ACC112 (cell line): ENCODE data around the gene JAG1.
"Not testable (repeated sequence)": the region's sequence is repeated elsewhere in the genome, so short reads cannot be mapped to it uniquely, and the experiment has no call there.

Source experiments
- H2AFZ ChIP-seq: fragments of 200-600 bp; sonication (generic); one replicate; pipeline ENCODE4 v1.6.0; 2017; ENCODE audit warnings: antibody characterized with exemption, low read length; ENCODE audit not compliant: unreplicated experiment
- H3K27ac ChIP-seq: fragments of 200-600 bp; sonication (generic); 2 replicates; pipeline ENCODE4 v1.5.1; 2014; ENCODE audit warnings: low read depth, mild to moderate bottlenecking, antibody characterized with exemption, low read length, moderate library complexity
- H3K27me3 ChIP-seq: fragments of 200-600 bp; sonication (generic); 2 replicates; pipeline ENCODE4 v1.6.1; 2014; ENCODE audit warnings: mild to moderate bottlenecking, antibody characterized with exemption, low read length, moderate library complexity, mixed read lengths; ENCODE audit not compliant: insufficient read depth
- H3K36me3 ChIP-seq: fragments of 200-600 bp; sonication (generic); 2 replicates; pipeline ENCODE4 v1.6.1; 2016; ENCODE audit warnings: mild to moderate bottlenecking, antibody characterized with exemption, low read length, moderate library complexity, mixed read lengths; ENCODE audit not compliant: insufficient read depth
- H3K4me1 ChIP-seq: fragments of 200-600 bp; sonication (generic); one replicate; pipeline ENCODE4 v1.6.1; 2016; ENCODE audit warnings: low read length, mixed read lengths; ENCODE audit not compliant: insufficient read depth, unreplicated experiment, control insufficient read depth
- H3K4me3 ChIP-seq: fragments of 200-600 bp; sonication (generic); 2 replicates; pipeline ENCODE4 v1.5.1; 2014; ENCODE audit warnings: mild to moderate bottlenecking, low read depth, low read length
- H3K79me2 ChIP-seq: fragments of 200-600 bp; sonication (generic); one replicate; pipeline ENCODE4 v1.6.0; 2016; ENCODE audit warnings: low read length; ENCODE audit not compliant: control insufficient read depth, unreplicated experiment, insufficient read depth

The JAG1 gene

GRCh38 chr20:10622657-10623418 is 51.0 kb downstream of the JAG1 start:
- peaks cover 18% of the 10 kb centered on the region for H3K4me1 ChIP-seq
- H3K36me3 ChIP-seq, result no peaks in the 10 kb centered on the region
- H3K79me2 ChIP-seq, result no peaks in the 10 kb centered on the region
- H3K27me3 ChIP-seq, result no peaks in the 10 kb centered on the region
- H3K27ac ChIP-seq, result peak overlapping the region; percentile 35
- H2AFZ ChIP-seq, result peak overlapping the region; percentile 16
- H3K4me3 ChIP-seq, result peak overlapping the region; percentile 55

- Histone ChIP-seq H3K27me3 (no peaks in the 10 kb centered on the region), H3K4me3 (no peak overlapping the region), H2AFZ (no peak overlapping the region), H3K4me1 (peaks cover 18% of the 10 kb centered on the region), H3K79me2 (no peaks in the 10 kb centered on the region), H3K36me3 (no peaks in the 10 kb centered on the region), H3K27ac (no peak overlapping the region)
These were observed 52.6 kb downstream of the JAG1 start for GRCh38 chr20:10621149-10621548.

DNA sequence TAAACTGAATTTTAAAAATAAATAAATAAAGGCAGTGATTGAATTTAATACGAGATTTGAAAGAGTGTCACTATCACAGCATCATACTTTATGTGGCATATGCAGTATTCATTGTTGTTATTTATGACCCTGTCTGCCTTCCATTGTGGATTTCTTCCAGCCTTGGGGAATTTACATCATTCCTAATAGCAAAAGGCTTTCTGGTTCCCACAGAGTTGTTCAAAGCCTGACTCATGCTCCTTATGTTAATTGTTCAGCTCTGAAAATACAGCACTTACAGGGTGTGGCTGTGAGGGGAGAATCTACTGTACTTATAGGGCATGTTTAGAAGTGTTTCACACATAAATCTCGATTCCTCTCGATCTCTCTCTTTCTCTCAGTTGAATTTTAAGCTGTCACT is 54.4 kb downstream of the JAG1 start:
- Histone ChIP-seq H3K4me3 (no peak overlapping the region), H3K36me3 (no peaks in the 10 kb centered on the region), H3K27me3 (no peaks in the 10 kb centered on the region), H3K27ac (peak overlapping the region; percentile 59), H3K4me1 (peaks cover 18% of the 10 kb centered on the region), H2AFZ (no peak overlapping the region), H3K79me2 (no peaks in the 10 kb centered on the region)

GRCh38 chr20:10618611-10619245 is 55.1 kb downstream of the JAG1 start:
- H3K36me3 ChIP-seq, result no peaks in the 10 kb centered on the region
- peak overlapping the region; percentile 59 for H3K27ac ChIP-seq
- no peak overlapping the region for H2AFZ ChIP-seq
- no peaks in the 10 kb centered on the region for H3K27me3 ChIP-seq
- H3K4me1 ChIP-seq, result peaks cover 18% of the 10 kb centered on the region
- H3K79me2 ChIP-seq, result no peaks in the 10 kb centered on the region
- H3K4me3 ChIP-seq, result no peak overlapping the region

- H3K27ac ChIP-seq, H2AFZ ChIP-seq, H3K4me3 ChIP-seq, H3K79me2 ChIP-seq, H3K27me3 ChIP-seq, H3K36me3 ChIP-seq: not testable (repeated sequence)
- H3K4me1 ChIP-seq, result peaks cover 16% of the 10 kb centered on the region
These were observed 56.2 kb downstream of the JAG1 start for GRCh38 chr20:10617549-10618133.

- H3K79me2 ChIP-seq, result no peaks in the 10 kb centered on the region
- peaks cover 9% of the 10 kb centered on the region for H3K4me1 ChIP-seq
- H3K36me3 ChIP-seq, result no peaks in the 10 kb centered on the region
- no peak overlapping the region for H3K27ac ChIP-seq
- H2AFZ ChIP-seq, result no peak overlapping the region
- no peaks in the 10 kb centered on the region for H3K27me3 ChIP-seq
- H3K4me3 ChIP-seq, result no peak overlapping the region
These were observed 57.6 kb downstream of the JAG1 start for GRCh38 chr20:10616212-10616611.

- no peaks in the 10 kb centered on the region for H3K36me3 ChIP-seq
- no peak overlapping the region for H3K27ac ChIP-seq
- H3K27me3 ChIP-seq, result no peaks in the 10 kb centered on the region
- peaks cover 17% of the 10 kb centered on the region for H3K4me1 ChIP-seq
- H3K79me2 ChIP-seq, result no peaks in the 10 kb centered on the region
- no peak overlapping the region for H2AFZ ChIP-seq
- H3K4me3 ChIP-seq, result no peak overlapping the region
These were observed 59.9 kb downstream of the JAG1 start for GRCh38 chr20:10613911-10614310.

DNA sequence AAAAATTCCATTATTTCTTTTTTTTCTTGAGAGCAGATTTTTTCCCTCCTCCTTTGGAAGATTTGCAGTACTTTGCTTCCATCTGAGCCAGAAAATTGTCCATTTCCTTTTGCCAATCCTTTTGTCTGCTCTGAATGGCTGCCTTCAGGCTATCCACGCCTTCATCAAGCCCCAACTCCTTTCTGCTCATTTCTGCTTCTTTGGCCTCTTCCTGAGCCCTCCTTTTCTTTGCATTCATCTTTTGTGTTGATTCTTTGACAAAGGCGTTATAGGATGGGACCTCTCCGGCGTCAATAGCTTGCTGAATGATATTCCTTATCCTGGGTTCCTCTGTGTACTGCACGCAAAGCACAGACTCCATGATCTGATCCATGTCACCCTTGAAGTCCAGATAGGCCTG is 60.4 kb downstream of the JAG1 start:
- not testable (repeated sequence) for H3K27me3 ChIP-seq, H3K4me3 ChIP-seq, H3K79me2 ChIP-seq, H3K36me3 ChIP-seq, H3K27ac ChIP-seq, H2AFZ ChIP-seq
- peaks cover 18% of the 10 kb centered on the region for H3K4me1 ChIP-seq

- Histone ChIP-seq H2AFZ (no peak overlapping the region), H3K4me3 (no peak overlapping the region), H3K27ac (no peak overlapping the region), H3K36me3 (no peaks in the 10 kb centered on the region), H3K4me1 (peaks cover 18% of the 10 kb centered on the region), H3K27me3 (no peaks in the 10 kb centered on the region), H3K79me2 (no peaks in the 10 kb centered on the region)
These were observed 62.4 kb downstream of the JAG1 start for GRCh38 chr20:10611357-10611756.

GRCh38 chr20:10610251-10610650 is 63.5 kb downstream of the JAG1 start:
- Histone ChIP-seq H3K4me3 (no peak overlapping the region), H2AFZ (no peak overlapping the region), H3K36me3 (no peaks in the 10 kb centered on the region), H3K79me2 (no peaks in the 10 kb centered on the region), H3K27ac (peak overlapping the region; percentile 89), H3K27me3 (no peaks in the 10 kb centered on the region), H3K4me1 (peaks cover 26% of the 10 kb centered on the region)

GRCh38 chr20:10609770-10610169 is 64.0 kb downstream of the JAG1 start:
- Histone ChIP-seq H3K27me3 (no peaks in the 10 kb centered on the region), H3K4me3 (0 out of 2 replicates have a peak overlapping the region, but pooled peaks have one; percentile 23), H2AFZ (peak overlapping the region; percentile 28), H3K27ac (peak overlapping the region; percentile 89), H3K36me3 (no peaks in the 10 kb centered on the region), H3K79me2 (no peaks in the 10 kb centered on the region), H3K4me1 (peaks cover 31% of the 10 kb centered on the region)
